Spleen (tissue), 11 donors: ENCODE measurements around the gene MYL6B. TPM values are rescaled to one million over a fixed set of nuclear protein-coding genes. Genes with fewer than 3 reads are reported as not detected.
A peak's percentile ranks its signal among the peaks of the same experiment; 100 is the strongest.

Experiments used
- DNase-seq: peaks from one replicate; pipeline ENCODE4 v3.0.0-alpha.2; 2020
- H3K27ac ChIP-seq, 8 donors: fragments of 200-600 bp; sonication (generic) in 7 of 8; 1 replicate in 4 of 8; 2 replicates in 4 of 8; pipeline versions ENCODE4 v1.5.0 to v1.8.0; 2016 to 2021; ENCODE audit warnings: inconsistent platforms in 4 of 8, mild to moderate bottlenecking in 4 of 8, moderate library complexity in 1 of 8
- H3K27me3 ChIP-seq, 7 donors: fragments of 200-600 bp; sonication (generic) in 6 of 7; replicated peaks in 1 of 7; 1 replicate in 4 of 7; 2 replicates in 3 of 7; pipeline versions ENCODE4 v1.5.0 to v1.8.0; 2016 to 2021; ENCODE audit warnings: inconsistent platforms in 3 of 7, mild to moderate bottlenecking in 1 of 7
- H3K36me3 ChIP-seq, 6 donors: fragments of 200-600 bp; sonication (generic) in 5 of 6; 1 replicate in 4 of 6; 2 replicates in 2 of 6; pipeline versions ENCODE4 v1.5.0 to v1.8.0; 2016 to 2021; ENCODE audit warnings: inconsistent platforms in 2 of 6
- H3K4me1 ChIP-seq, 6 donors: fragments of 200-600 bp; sonication (generic) in 5 of 6; 1 replicate in 3 of 6; 2 replicates in 3 of 6; pipeline versions ENCODE4 v1.5.0 to v1.8.0; 2016 to 2021; ENCODE audit warnings: inconsistent platforms in 3 of 6
- H3K4me3 ChIP-seq, 8 donors: fragments of 200-600 bp; sonication (generic) in 7 of 8; 1 replicate in 4 of 8; 2 replicates in 4 of 8; pipeline versions ENCODE4 v1.5.0 to v1.8.0; 2016 to 2021; ENCODE audit warnings: inconsistent platforms in 4 of 8, mild to moderate bottlenecking in 4 of 8, moderate library complexity in 2 of 8
- H3K9me3 ChIP-seq, 8 donors: fragments of 200-600 bp; sonication (generic) in 7 of 8; 1 replicate in 4 of 8; 2 replicates in 4 of 8; pipeline versions ENCODE4 v1.5.0 to v1.8.0; 2016 to 2021; ENCODE audit warnings: inconsistent platforms in 4 of 8
- CTCF ChIP-seq, 11 experiments: fragments of 200-600 bp in 7 of 11; fragments of 450-650 bp in 4 of 11; sonication (generic) in 4 of 11; IDR thresholded peaks in 8 of 11; conservative IDR thresholded peaks in 3 of 11; 1 replicate in 7 of 11; 2 replicates in 4 of 11; pipeline versions ENCODE4 v1.4.0 to v1.8.0; 2016 to 2021; ENCODE audit warnings: antibody characterized with exemption in 11 of 11, inconsistent platforms in 4 of 11, mild to moderate bottlenecking in 1 of 11
- POLR2A ChIP-seq, 3 donors: fragments of 450-650 bp; IDR thresholded peaks; one replicate each; pipeline ENCODE4 v1.5.1; 2017; ENCODE audit warnings: antibody characterized with exemption in 3 of 3, mild to moderate bottlenecking in 1 of 3
- POLR2AphosphoS5 ChIP-seq, 3 donors: sonication (generic); formaldehyde crosslinking; IDR thresholded peaks; one replicate each; pipeline ENCODE4 v1.5.1; 2017; ENCODE audit warnings: antibody characterized with exemption in 3 of 3
- WGBS, 5 donors: extraction: QIAGEN DNeasy Blood & Tissue Kit in 3 of 5; methylation state at CpG; one replicate each; pipeline versions ENCODE4 v1.1.5 to v1.1.7; 2013 to 2018; 5-methylcytosine and 5-hydroxymethylcytosine counted together
- intact Hi-C: fragments of 100-400 bp; cut with DNase I; formaldehyde crosslinking; loops from one replicate; pipeline ENCODE4 v1.15.0; 2023; ENCODE audit warnings: low total_unique reads
- polyA plus RNA-seq, 3 donors: library from polyadenylated mRNA; stranded (reverse); fragments of 200-250 nt; gene quantifications; one replicate each; pipeline ENCODE4 v1.2.1, GENCODE V29; 2013
- total RNA-seq, 7 donors: library from RNA; depleted of rRNA in 3 of 7; stranded (reverse); fragments of >200 nt in 3 of 7; fragmentation: NEBNext Ultra II Directional in 4 of 7; extraction: Animal tissue kit (Norgen Biotek cat#: 25700) in 4 of 7; gene quantifications; one replicate each; pipeline versions ENCODE4 v1.1.0 to v1.2.1, GENCODE V29; 2016 to 2021
- donor health status: healthy with polysubstance abuse.
- donor health status: DM: no; HTN: no; CAD: no; lungs with moderate emphysema.
- donor health status: DM: no; HTN: no; CAD: no.
- donor health status: Bipolar disorder and iron deficiency.
- donor health status: healthy.
- donor health status: DM: no; HTN: no; CAD: no.
- donor health status: DM: yes; HTN: yes; CAD: no.

Gene MYL6B
- total and polyA plus RNA-seq, 10 donors: 17.1 to 101 (median 40.4) TPM

GRCh38 chr12:56206452-56207166 is 54.2 kb downstream of the MYL6B start:
- peaks cover 0 to 79% (median 67%) of the 10 kb centered on the region in 6 donors for H3K36me3 ChIP-seq
- no peak for TF ChIP-seq POLR2A (IDR thresholded peaks at IDR 0.05)
- TF ChIP-seq CTCF (IDR thresholded peaks at IDR 0.05 in 8 of 11, conservative IDR thresholded peaks at IDR 0.05 in 3 of 11): peak in 10 of 11 experiments; percentile 43 to 63 (median 48)
- TF ChIP-seq POLR2AphosphoS5 (IDR thresholded peaks at IDR 0.05): peak in 2 of 3 donors; percentile 10 to 26
- 70 to 73% (median 72%) methylated on average over 13 to 14 of the region's 14 CpGs for WGBS, 5 donors
- peak; percentile 78 for DNase-seq
- no peaks in the 10 kb centered on the region for H3K9me3 ChIP-seq
- H3K27me3 ChIP-seq: no peaks in the 10 kb centered on the region
- H3K27ac ChIP-seq: peak overlapping the region in 2 of 8 donors; percentile 17 to 48
- intact Hi-C loops: no loop called here
- no peak overlapping the region for H3K4me3 ChIP-seq
- peaks cover 3 to 36% (median 9%) of the 10 kb centered on the region in 6 donors for H3K4me1 ChIP-seq

Other genes starting within 250 kb of the MYL6B start
- 10 to 100 TPM; 26.7 to 40.7 (median 36.6) TPM for gene PYM1, start 224.7 kb upstream of the MYL6B start, total RNA-seq
- 10 to 100 TPM; 48.3 to 54.0 (median 51.2) TPM for gene PYM1, start 224.7 kb upstream of the MYL6B start, polyA plus RNA-seq
- gene DGKA, start 221.4 kb upstream of the MYL6B start, total RNA-seq: 100 to 1,000 TPM; 132 to 261 (median 197) TPM
- gene DGKA, start 221.4 kb upstream of the MYL6B start, polyA plus RNA-seq: 100 to 1,000 TPM in 2 of 3 donors, 10 to 100 TPM in 1; 73.8 to 136 (median 105) TPM
- gene PMEL, start 186.5 kb upstream of the MYL6B start, total RNA-seq: 1 to 10 TPM in 3 of 7 donors, under 1 TPM in 4; 0.44 to 1.6 (median 0.85) TPM
- under 1 TPM; 0.15 to 0.50 (median 0.29) TPM for gene PMEL, start 186.5 kb upstream of the MYL6B start, polyA plus RNA-seq
- 10 to 100 TPM; 21.4 to 46.6 (median 30.9) TPM for gene CDK2, start 185.8 kb upstream of the MYL6B start, total RNA-seq
- 10 to 100 TPM; 11.9 to 16.2 (median 12.9) TPM for gene CDK2, start 185.8 kb upstream of the MYL6B start, polyA plus RNA-seq
- 100 to 1,000 TPM in 1 of 7 donors, 10 to 100 TPM in 6; 70.5 to 101 (median 94.4) TPM for gene RAB5B, start 178.5 kb upstream of the MYL6B start, total RNA-seq
- 10 to 100 TPM; 30.9 to 48.4 (median 35.1) TPM for gene RAB5B, start 178.5 kb upstream of the MYL6B start, polyA plus RNA-seq
- 10 to 100 TPM; 13.1 to 29.1 (median 19.8) TPM for gene SUOX, start 155.3 kb upstream of the MYL6B start, total RNA-seq
- gene SUOX, start 155.3 kb upstream of the MYL6B start, polyA plus RNA-seq: 1 to 10 TPM; 6.0 to 8.1 (median 6.1) TPM
- gene IKZF4, start 131.5 kb upstream of the MYL6B start, total RNA-seq: 1 to 10 TPM; 3.1 to 9.3 (median 6.2) TPM
- 1 to 10 TPM in 2 of 3 donors, under 1 TPM in 1; 0.80 to 1.6 (median 1.4) TPM for gene IKZF4, start 131.5 kb upstream of the MYL6B start, polyA plus RNA-seq
- 100 to 1,000 TPM in 3 of 7 donors, 10 to 100 TPM in 4; 15.3 to 674 (median 76.8) TPM for gene RPS26, start 110.7 kb upstream of the MYL6B start, total RNA-seq
- gene RPS26, start 110.7 kb upstream of the MYL6B start, polyA plus RNA-seq: 1,000 to 10,000 TPM; 1,592 to 2,958 (median 1,751) TPM
- gene ERBB3, start 72.4 kb upstream of the MYL6B start, total RNA-seq: 1 to 10 TPM in 1 of 7 donors, under 1 TPM in 3, not detected in 3; 0.47 to 1.4 (median 0.72) TPM
- gene ERBB3, start 72.4 kb upstream of the MYL6B start, polyA plus RNA-seq: 1 to 10 TPM in 1 of 3 donors, under 1 TPM in 2; 0.17 to 2.0 (median 0.23) TPM
- gene PA2G4, start 48.0 kb upstream of the MYL6B start, total RNA-seq: 10 to 100 TPM; 70.5 to 92.8 (median 78.0) TPM
- 10 to 100 TPM; 52.8 to 74.1 (median 71.0) TPM for gene PA2G4, start 48.0 kb upstream of the MYL6B start, polyA plus RNA-seq
- gene RPL41, start 36.0 kb upstream of the MYL6B start, total RNA-seq: 1,000 to 10,000 TPM; 2,138 to 3,021 (median 2,534) TPM
- 1,000 to 10,000 TPM; 7,053 to 9,352 (median 7,491) TPM for gene RPL41, start 36.0 kb upstream of the MYL6B start, polyA plus RNA-seq
- gene ZC3H10, start 34.3 kb upstream of the MYL6B start, total RNA-seq: 10 to 100 TPM in 4 of 7 donors, 1 to 10 TPM in 3; 7.4 to 13.6 (median 10.5) TPM
- 1 to 10 TPM; 1.5 to 4.0 (median 2.5) TPM for gene ZC3H10, start 34.3 kb upstream of the MYL6B start, polyA plus RNA-seq
- 100 to 1,000 TPM in 6 of 7 donors, 10 to 100 TPM in 1; 89.0 to 112 (median 107) TPM for gene ESYT1, start 24.3 kb upstream of the MYL6B start, total RNA-seq
- gene ESYT1, start 24.3 kb upstream of the MYL6B start, polyA plus RNA-seq: 10 to 100 TPM; 20.2 to 39.8 (median 33.2) TPM
- gene MYL6, start 5.8 kb downstream of the MYL6B start, total RNA-seq: 1,000 to 10,000 TPM; 1,063 to 1,656 (median 1,218) TPM
- gene MYL6, start 5.8 kb downstream of the MYL6B start, polyA plus RNA-seq: 1,000 to 10,000 TPM; 1,480 to 3,098 (median 2,131) TPM
- gene SMARCC2, start 36.9 kb downstream of the MYL6B start, total RNA-seq: 100 to 1,000 TPM in 4 of 7 donors, 10 to 100 TPM in 3; 73.7 to 121 (median 101) TPM
- 10 to 100 TPM in 1 of 3 donors, 1 to 10 TPM in 2; 8.5 to 24.7 (median 9.4) TPM for gene SMARCC2, start 36.9 kb downstream of the MYL6B start, polyA plus RNA-seq
- 10 to 100 TPM; 38.5 to 56.1 (median 47.6) TPM for gene RNF41, start 69.3 kb downstream of the MYL6B start, total RNA-seq
- 10 to 100 TPM; 13.2 to 21.0 (median 15.8) TPM for gene RNF41, start 69.3 kb downstream of the MYL6B start, polyA plus RNA-seq
- 10 to 100 TPM; 13.4 to 21.3 (median 18.4) TPM for gene NABP2, start 71.8 kb downstream of the MYL6B start, total RNA-seq
- gene NABP2, start 71.8 kb downstream of the MYL6B start, polyA plus RNA-seq: 10 to 100 TPM; 19.7 to 24.6 (median 23.1) TPM
- 1 to 10 TPM in 1 of 7 donors, under 1 TPM in 2, not detected in 4; 0.44 to 1.3 (median 0.92) TPM for gene SLC39A5, start 77.5 kb downstream of the MYL6B start, total RNA-seq
- under 1 TPM; 0.18 to 0.63 (median 0.22) TPM for gene SLC39A5, start 77.5 kb downstream of the MYL6B start, polyA plus RNA-seq
- gene ANKRD52, start 105.8 kb downstream of the MYL6B start, total RNA-seq: 10 to 100 TPM; 16.6 to 35.2 (median 27.5) TPM
- 1 to 10 TPM; 2.2 to 9.5 (median 2.8) TPM for gene ANKRD52, start 105.8 kb downstream of the MYL6B start, polyA plus RNA-seq
- 10 to 100 TPM; 13.9 to 37.3 (median 19.6) TPM for gene COQ10A, start 114.4 kb downstream of the MYL6B start, total RNA-seq
- gene COQ10A, start 114.4 kb downstream of the MYL6B start, polyA plus RNA-seq: 10 to 100 TPM; 18.7 to 32.7 (median 21.9) TPM
- gene CS, start 147.7 kb downstream of the MYL6B start, total RNA-seq: 100 to 1,000 TPM; 115 to 141 (median 132) TPM
- gene CS, start 147.7 kb downstream of the MYL6B start, polyA plus RNA-seq: 10 to 100 TPM; 35.6 to 45.8 (median 36.6) TPM
- 10 to 100 TPM; 63.0 to 79.7 (median 71.9) TPM for gene CNPY2, start 163.4 kb downstream of the MYL6B start, total RNA-seq
- 10 to 100 TPM; 81.9 to 86.9 (median 86.7) TPM for gene CNPY2, start 163.4 kb downstream of the MYL6B start, polyA plus RNA-seq
- 100 to 1,000 TPM in 4 of 7 donors, 10 to 100 TPM in 3; 47.4 to 132 (median 100) TPM for gene PAN2, start 181.4 kb downstream of the MYL6B start, total RNA-seq
- gene PAN2, start 181.4 kb downstream of the MYL6B start, polyA plus RNA-seq: 10 to 100 TPM; 34.8 to 56.5 (median 54.4) TPM
- gene IL23A, start 186.3 kb downstream of the MYL6B start, total RNA-seq: 1 to 10 TPM; 1.1 to 4.5 (median 2.0) TPM
- gene IL23A, start 186.3 kb downstream of the MYL6B start, polyA plus RNA-seq: 1 to 10 TPM; 1.8 to 4.0 (median 3.6) TPM
- gene STAT2, start 207.5 kb downstream of the MYL6B start, total RNA-seq: 100 to 1,000 TPM; 219 to 262 (median 233) TPM
- 10 to 100 TPM; 41.5 to 89.7 (median 71.7) TPM for gene STAT2, start 207.5 kb downstream of the MYL6B start, polyA plus RNA-seq
- gene APOF, start 210.3 kb downstream of the MYL6B start, total RNA-seq: not detected
- not detected for gene APOF, start 210.3 kb downstream of the MYL6B start, polyA plus RNA-seq